OCI-LY3 (cell line): ENCODE measurements around the gene C2CD4A.

Experiments used
- EZH2phosphoT487 ChIP-seq: fragments of 200-600 bp; shearing (Covaris generic); IDR thresholded peaks from 2 replicates; pipeline ENCODE4 v1.6.1; 2018; ENCODE audit warnings: antibody characterized with exemption, mixed run types, low read depth
- TF ChIP-seq, protein P1 (sequence below): fragments of 200-600, 300-600 bp; sonication (generic); IDR thresholded peaks from 2 replicates; pipeline ENCODE4 v1.5.1; 2014; ENCODE audit warnings: antibody characterized with exemption, low read length, low read depth

DNA sequence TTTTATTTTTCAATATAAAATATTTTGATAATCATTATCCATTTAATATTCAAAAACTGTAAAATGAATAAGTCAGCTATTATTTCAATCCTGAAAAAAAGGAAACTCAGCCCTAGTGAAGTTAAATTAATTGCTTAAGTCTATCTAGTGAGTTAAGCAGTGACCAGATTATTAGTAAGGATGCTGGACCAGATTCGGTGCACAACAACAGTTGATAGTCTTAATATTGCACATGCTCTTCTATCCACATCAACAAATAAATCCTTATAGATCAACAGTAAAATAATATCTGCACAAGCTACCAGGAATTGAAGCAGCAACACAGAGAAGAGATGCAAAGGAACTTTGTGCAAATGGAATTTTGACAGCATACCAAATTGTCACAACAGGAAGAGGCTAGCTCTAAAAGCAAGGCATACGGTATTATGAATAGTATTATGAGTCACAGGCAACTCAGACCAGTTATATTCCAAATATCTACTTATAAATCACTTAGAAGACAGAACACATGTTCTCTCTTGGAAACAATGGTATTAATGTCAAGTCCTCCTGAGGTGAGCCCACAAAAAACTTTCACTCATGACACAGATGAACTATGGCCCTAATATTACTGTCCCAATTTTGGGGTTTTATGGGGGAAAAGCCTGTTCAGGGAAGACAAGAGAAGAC is 31.4 kb upstream of the C2CD4A start:
- TF ChIP-seq, protein P1, sequence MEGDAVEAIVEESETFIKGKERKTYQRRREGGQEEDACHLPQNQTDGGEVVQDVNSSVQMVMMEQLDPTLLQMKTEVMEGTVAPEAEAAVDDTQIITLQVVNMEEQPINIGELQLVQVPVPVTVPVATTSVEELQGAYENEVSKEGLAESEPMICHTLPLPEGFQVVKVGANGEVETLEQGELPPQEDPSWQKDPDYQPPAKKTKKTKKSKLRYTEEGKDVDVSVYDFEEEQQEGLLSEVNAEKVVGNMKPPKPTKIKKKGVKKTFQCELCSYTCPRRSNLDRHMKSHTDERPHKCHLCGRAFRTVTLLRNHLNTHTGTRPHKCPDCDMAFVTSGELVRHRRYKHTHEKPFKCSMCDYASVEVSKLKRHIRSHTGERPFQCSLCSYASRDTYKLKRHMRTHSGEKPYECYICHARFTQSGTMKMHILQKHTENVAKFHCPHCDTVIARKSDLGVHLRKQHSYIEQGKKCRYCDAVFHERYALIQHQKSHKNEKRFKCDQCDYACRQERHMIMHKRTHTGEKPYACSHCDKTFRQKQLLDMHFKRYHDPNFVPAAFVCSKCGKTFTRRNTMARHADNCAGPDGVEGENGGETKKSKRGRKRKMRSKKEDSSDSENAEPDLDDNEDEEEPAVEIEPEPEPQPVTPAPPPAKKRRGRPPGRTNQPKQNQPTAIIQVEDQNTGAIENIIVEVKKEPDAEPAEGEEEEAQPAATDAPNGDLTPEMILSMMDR, result no peak
- no peak for TF ChIP-seq EZH2phosphoT487
